Nephron (organoid): ENCODE results near the gene KIAA0753.

Experiments used
- H3K27ac Mint-ChIP-seq, 3 experiments: 2 replicates each; pipeline ENCODE4 v1.8.0; 2020; ENCODE audit warnings: mixed read lengths in 3 of 3, mild to moderate bottlenecking in 2 of 3, moderate library complexity in 1 of 3
- H3K27me3 Mint-ChIP-seq: 2 replicates; pipeline ENCODE4 v1.8.0; 2021; ENCODE audit warnings: low read depth, mild to moderate bottlenecking, moderate library complexity, mixed read lengths
- H3K36me3 Mint-ChIP-seq: 2 replicates; pipeline ENCODE4 v1.8.0; 2020; ENCODE audit warnings: low read depth, mixed read lengths
- H3K4me1 Mint-ChIP-seq: 2 replicates; pipeline ENCODE4 v1.8.0; 2020; ENCODE audit warnings: mixed read lengths
- H3K4me3 Mint-ChIP-seq, 3 experiments: 2 replicates each; pipeline ENCODE4 v1.8.0; 2020; ENCODE audit warnings: mild to moderate bottlenecking in 3 of 3, mixed read lengths in 3 of 3, moderate library complexity in 2 of 3
- H3K9me3 Mint-ChIP-seq: 2 replicates; pipeline ENCODE4 v1.8.0; 2020; ENCODE audit warnings: mixed read lengths
- CTCF ChIP-seq, 3 experiments: fragments of 200-600 bp; sonication (generic); IDR thresholded peaks; one replicate each; pipeline ENCODE4 v1.5.0; 2021; ENCODE audit warnings: antibody characterized with exemption in 3 of 3; ENCODE audit not compliant: unreplicated experiment in 3 of 3

Gene KIAA0753

GRCh38 chr17:6636616-6637457 is 3.7 kb downstream of the KIAA0753 start:
- Mint-ChIP-seq H3K27ac (peak overlapping the region in 1 of 3 experiments; percentile 4), H3K4me1 (peaks cover 13% of the 10 kb centered on the region), H3K4me3 (peak overlapping the region; percentile 75 to 81 (median 77)), H3K36me3 (peaks cover 35% of the 10 kb centered on the region), H3K27me3 (no peaks in the 10 kb centered on the region), H3K9me3 (no peaks in the 10 kb centered on the region)
- TF ChIP-seq CTCF (IDR thresholded peaks at IDR 0.05; ENCODE audit: unreplicated experiment in 3 of 3), result no peak

- H3K4me1 Mint-ChIP-seq, result peaks cover 7% of the 10 kb centered on the region
- TF ChIP-seq CTCF (IDR thresholded peaks at IDR 0.05; ENCODE audit: unreplicated experiment in 3 of 3), result no peak
- no peaks in the 10 kb centered on the region for H3K27me3 Mint-ChIP-seq
- no peaks in the 10 kb centered on the region for H3K9me3 Mint-ChIP-seq
- peaks cover 40% of the 10 kb centered on the region for H3K36me3 Mint-ChIP-seq
- H3K27ac Mint-ChIP-seq, result no peak overlapping the region
- H3K4me3 Mint-ChIP-seq, result peak overlapping the region; percentile 27 to 77 (median 38)
These were observed 4.4 kb downstream of the KIAA0753 start for GRCh38 chr17:6636105-6636504.

- Mint-ChIP-seq H3K27me3 (no peaks in the 10 kb centered on the region), H3K36me3 (peaks cover 57% of the 10 kb centered on the region), H3K4me1 (no peaks in the 10 kb centered on the region), H3K9me3 (no peaks in the 10 kb centered on the region), H3K27ac (no peak overlapping the region), H3K4me3 (no peak overlapping the region)
- no peak for TF ChIP-seq CTCF (IDR thresholded peaks at IDR 0.05; ENCODE audit: unreplicated experiment in 3 of 3)
These were observed 7.2 kb downstream of the KIAA0753 start for GRCh38 chr17:6633263-6633662.

- Mint-ChIP-seq H3K4me3 (no peak overlapping the region), H3K4me1 (no peaks in the 10 kb centered on the region), H3K36me3 (peaks cover 65% of the 10 kb centered on the region), H3K27me3 (no peaks in the 10 kb centered on the region), H3K27ac (no peak overlapping the region), H3K9me3 (no peaks in the 10 kb centered on the region)
- no peak for TF ChIP-seq CTCF (IDR thresholded peaks at IDR 0.05; ENCODE audit: unreplicated experiment in 3 of 3)
These were observed 8.0 kb downstream of the KIAA0753 start for GRCh38 chr17:6632530-6632929.

- no peak overlapping the region for H3K4me3 Mint-ChIP-seq
- H3K9me3 Mint-ChIP-seq, result no peaks in the 10 kb centered on the region
- no peaks in the 10 kb centered on the region for H3K27me3 Mint-ChIP-seq
- H3K36me3 Mint-ChIP-seq, result peaks cover 76% of the 10 kb centered on the region
- no peak overlapping the region for H3K27ac Mint-ChIP-seq
- H3K4me1 Mint-ChIP-seq, result no peaks in the 10 kb centered on the region
- no peak for TF ChIP-seq CTCF (IDR thresholded peaks at IDR 0.05; ENCODE audit: unreplicated experiment in 3 of 3)
These were observed 10.1 kb downstream of the KIAA0753 start for GRCh38 chr17:6630390-6630789.

GRCh38 chr17:6627019-6627418 is 13.5 kb downstream of the KIAA0753 start:
- H3K27me3 Mint-ChIP-seq, result no peaks in the 10 kb centered on the region
- no peak overlapping the region for H3K4me3 Mint-ChIP-seq
- H3K36me3 Mint-ChIP-seq, result peaks cover 68% of the 10 kb centered on the region
- H3K4me1 Mint-ChIP-seq, result no peaks in the 10 kb centered on the region
- no peak overlapping the region for H3K27ac Mint-ChIP-seq
- TF ChIP-seq CTCF (IDR thresholded peaks at IDR 0.05; ENCODE audit: unreplicated experiment in 3 of 3), result no peak
- no peaks in the 10 kb centered on the region for H3K9me3 Mint-ChIP-seq
